Fibroblast of pulmonary artery (primary cell): ENCODE measurements around the gene AGAP1.

Source experiments
- DNase-seq: peaks from one replicate; pipeline ENCODE4 v3.0.0-alpha.2; 2010; ENCODE audit warnings: low read depth
- H3K4me3 ChIP-seq: replicated peaks from 2 replicates; pipeline ENCODE4 v1.5.1; 2011; ENCODE audit warnings: low read depth, mild to moderate bottlenecking, control low read depth, low read length, moderate library complexity
- CTCF ChIP-seq: IDR thresholded peaks from 2 replicates; pipeline ENCODE4 v1.5.1; 2011; ENCODE audit warnings: mild to moderate bottlenecking, control low read depth, low read length, inconsistent platforms; ENCODE audit errors: missing control alignments

The AGAP1 gene

GRCh38 chr2:235744161-235744560, 250.3 kb downstream of the AGAP1 start:
- H3K4me3 ChIP-seq, result no peak overlapping the region
- TF ChIP-seq CTCF, result no peak
- DNase-seq, result no peak

- no peak overlapping the region for H3K4me3 ChIP-seq
- no peak for TF ChIP-seq CTCF
- no peak for DNase-seq
Measured at GRCh38 chr2:235745597-235745996, 251.8 kb downstream of the AGAP1 start.

- peak; percentile 91 for DNase-seq
- peak; percentile 79 for TF ChIP-seq CTCF
- H3K4me3 ChIP-seq, result no peak overlapping the region
Measured at GRCh38 chr2:235746257-235746934, 252.6 kb downstream of the AGAP1 start.

- no peak for TF ChIP-seq CTCF
- no peak overlapping the region for H3K4me3 ChIP-seq
- no peak for DNase-seq
Measured at GRCh38 chr2:235747001-235747785, 253.3 kb downstream of the AGAP1 start.

- no peak overlapping the region for H3K4me3 ChIP-seq
- TF ChIP-seq CTCF, result no peak
- DNase-seq, result peak; percentile 5
Measured at GRCh38 chr2:235747786-235748091, 253.9 kb downstream of the AGAP1 start.

GRCh38 chr2:235749121-235749770, 255.4 kb downstream of the AGAP1 start:
- no peak overlapping the region for H3K4me3 ChIP-seq
- TF ChIP-seq CTCF, result no peak
- peak; percentile 11 for DNase-seq

- DNase-seq, result no peak
- no peak for TF ChIP-seq CTCF
- H3K4me3 ChIP-seq, result no peak overlapping the region
Measured at GRCh38 chr2:235749771-235750160, 255.9 kb downstream of the AGAP1 start.
